NCI-H2196 treated with DMSO at 0.1 percent for 48 hours (cell line): ENCODE data around the gene PPA2.
"Not testable (repeated sequence)": the region's sequence is repeated elsewhere in the genome, so short reads cannot be mapped to it uniquely, and the experiment has no call there.

Experiments
- DNase-seq: peaks from one replicate; lab custom pipeline; 2025; ENCODE audit not compliant: unreplicated experiment; lab: John Stamatoyannopoulos, UW

The PPA2 gene

GRCh38 chr4:105460306-105460705 is 13.6 kb downstream of the PPA2 start:
- DNase-seq: no peak

GRCh38 chr4:105458541-105458940 is 15.3 kb downstream of the PPA2 start:
- not testable (repeated sequence) for DNase-seq

DNA sequence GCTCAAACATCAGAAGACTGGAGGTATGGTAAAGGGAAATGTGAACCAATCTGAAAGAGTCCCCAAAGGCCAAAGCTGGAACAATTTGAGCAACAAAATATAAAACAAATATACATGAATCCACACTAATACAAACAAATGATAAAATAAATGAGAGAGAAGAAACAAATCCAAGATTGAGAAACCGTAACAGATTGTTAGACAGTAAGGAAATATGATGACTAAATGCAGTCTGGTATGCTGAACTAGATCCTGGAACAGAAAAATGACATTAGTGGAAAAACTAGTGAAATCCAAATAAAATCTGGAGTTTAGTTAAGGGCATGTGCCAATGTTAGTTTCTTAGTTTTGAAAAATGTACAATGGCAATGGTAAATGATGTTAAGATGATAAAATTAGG is 15.9 kb downstream of the PPA2 start:
- DNase-seq: no peak

- no peak for DNase-seq
Measured at GRCh38 chr4:105455998-105456397, 17.9 kb downstream of the PPA2 start.

- DNase-seq: no peak
Measured at GRCh38 chr4:105455182-105455581, 18.7 kb downstream of the PPA2 start.

- DNase-seq: no peak
Measured at GRCh38 chr4:105453550-105454205, 20.2 kb downstream of the PPA2 start.

GRCh38 chr4:105451346-105451745 is 22.5 kb downstream of the PPA2 start:
- no peak for DNase-seq

DNA sequence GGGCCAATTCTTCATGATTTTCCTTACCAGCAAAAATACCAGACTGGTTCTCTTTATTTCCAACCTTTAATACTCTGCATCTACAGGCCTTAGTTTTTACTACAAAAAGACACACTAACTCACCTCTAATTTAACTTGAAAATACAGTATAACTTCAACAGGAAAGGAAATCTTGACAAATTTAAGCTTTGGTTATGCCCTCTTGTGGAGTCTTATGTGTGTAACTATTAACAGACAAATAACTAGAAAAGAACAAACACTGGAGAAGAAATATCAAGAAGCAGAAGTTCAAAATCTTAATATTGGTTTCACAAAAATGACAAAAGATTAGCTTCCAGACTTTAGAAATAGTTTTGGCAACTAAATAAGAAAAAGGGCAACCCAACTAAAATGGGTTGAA is 33.0 kb downstream of the PPA2 start:
- DNase-seq: no peak

- DNase-seq: no peak
Measured at GRCh38 chr4:105437637-105438036, 36.2 kb downstream of the PPA2 start.

- DNase-seq: no peak
Measured at GRCh38 chr4:105436414-105436813, 37.4 kb downstream of the PPA2 start.

DNA sequence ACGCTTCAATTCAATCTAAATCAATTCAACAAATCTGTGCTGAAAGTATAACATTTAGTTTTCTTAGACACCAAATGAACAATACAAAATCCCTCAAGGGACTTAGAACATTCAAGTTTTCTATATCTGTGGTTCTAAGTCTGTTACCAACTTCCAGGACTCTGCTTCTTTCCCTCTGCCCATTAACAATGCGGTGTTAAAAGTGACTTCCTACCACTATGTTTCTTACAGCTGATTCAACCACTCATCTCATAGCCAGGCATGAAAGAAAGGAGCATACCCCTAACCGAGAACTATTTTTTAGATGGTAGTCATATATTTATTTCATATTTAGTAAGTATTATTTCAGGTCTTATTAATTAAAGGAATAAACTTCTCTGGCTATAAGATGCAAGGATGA is 38.9 kb downstream of the PPA2 start:
- no peak for DNase-seq

GRCh38 chr4:105433421-105433820 is 40.4 kb downstream of the PPA2 start:
- DNase-seq: no peak

- no peak for DNase-seq
Measured at GRCh38 chr4:105432438-105432837, 41.4 kb downstream of the PPA2 start.

DNA sequence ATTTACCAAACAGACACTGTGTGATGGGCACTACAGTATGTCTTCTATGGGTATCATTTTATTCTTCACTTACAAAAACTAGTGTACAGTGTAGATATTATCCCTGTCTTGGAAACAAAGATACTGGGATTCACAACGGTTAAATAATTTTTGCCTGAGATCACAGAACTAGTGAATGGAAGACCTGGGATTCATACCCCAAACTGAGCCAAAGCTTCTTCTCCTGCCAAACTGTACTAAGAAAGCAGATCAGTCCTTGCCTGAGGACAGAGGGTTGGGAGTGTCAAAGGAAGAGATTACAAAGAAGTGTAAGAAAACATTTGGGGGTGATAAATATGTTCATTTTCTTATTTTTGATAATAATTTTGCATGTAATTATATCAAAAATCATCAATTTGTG is 43.1 kb downstream of the PPA2 start:
- DNase-seq: no peak

DNA sequence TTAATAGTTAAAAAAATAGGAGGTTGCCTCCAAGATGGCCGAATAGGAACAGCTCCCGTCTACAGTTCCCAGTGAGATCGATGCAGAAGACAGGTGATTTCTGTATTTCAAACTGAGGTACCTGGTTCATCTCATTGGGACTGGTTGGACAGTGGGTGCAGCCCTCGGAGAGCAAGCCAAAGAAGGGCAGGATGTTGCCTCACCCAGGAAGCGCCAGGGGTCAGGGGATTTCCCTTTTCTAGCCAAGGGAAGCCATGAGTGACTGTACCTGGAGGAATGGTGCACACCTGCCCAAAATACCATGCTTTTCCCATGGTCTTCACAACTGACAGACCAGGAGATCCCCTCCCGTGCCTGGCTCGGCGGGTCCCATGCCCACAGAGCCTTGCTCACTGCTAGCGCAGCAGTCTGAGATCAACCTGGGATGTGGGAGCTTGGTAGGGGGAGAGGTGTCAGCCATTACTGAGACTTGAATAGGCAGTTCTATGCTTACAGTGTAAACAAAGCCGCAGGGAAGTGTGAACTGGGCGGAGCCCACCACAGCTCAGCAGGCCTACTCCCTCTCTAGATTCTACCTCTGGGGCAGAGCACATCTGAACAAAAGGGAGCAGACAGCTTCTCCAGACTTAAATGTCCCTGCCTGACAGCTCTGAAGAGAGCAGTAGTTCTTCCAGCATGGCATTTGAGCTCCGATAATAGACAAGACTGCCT is 47.5 kb downstream of the PPA2 start:
- no peak for DNase-seq

- DNase-seq: no peak
Measured at GRCh38 chr4:105422207-105422920, 51.5 kb downstream of the PPA2 start.

- DNase-seq: no peak
Measured at GRCh38 chr4:105417624-105418023, 56.2 kb downstream of the PPA2 start.

- no peak for DNase-seq
Measured at GRCh38 chr4:105415281-105415744, 58.5 kb downstream of the PPA2 start.

GRCh38 chr4:105414316-105414715 is 59.5 kb downstream of the PPA2 start:
- DNase-seq: no peak

- not testable (repeated sequence) for DNase-seq
Measured at GRCh38 chr4:105409135-105409534, 64.7 kb downstream of the PPA2 start.

GRCh38 chr4:105400901-105401677 is 72.8 kb downstream of the PPA2 start:
- DNase-seq: no peak
